Keratinocyte (primary cell): Measurements from ENCODE around the gene SEC61A1. TPM values are rescaled to one million over a fixed set of nuclear protein-coding genes. Genes with fewer than 3 reads are reported as not detected.

Experiments used
- DNase-seq: peaks from one replicate; pipeline ENCODE4 v3.0.0-alpha.2; 2011; ENCODE audit warnings: low read depth, missing footprints, low spot score
- FAIRE-seq: peaks from 2 replicates; lab custom pipeline; 2011; peaks lifted over from hg19 to GRCh38; lab: Jason Lieb, UNC
- H2AFZ ChIP-seq: 2 replicates; pipeline ENCODE4 v1.6.0; 2012; ENCODE audit warnings: low read length, control low read depth, inconsistent platforms; ENCODE audit not compliant: control insufficient read depth
- H3K27ac ChIP-seq: 2 replicates; pipeline ENCODE4 v1.5.1; 2011; ENCODE audit warnings: low read length; ENCODE audit not compliant: control insufficient read depth, insufficient read depth
- H3K27me3 ChIP-seq: 3 replicates; pipeline ENCODE4 v1.6.0; 2011; ENCODE audit warnings: low read length; ENCODE audit not compliant: control insufficient read depth, insufficient read depth; ENCODE audit errors: extremely low read depth
- H3K36me3 ChIP-seq, 2 experiments: 2 replicates in 1 of 2; 3 replicates in 1 of 2; pipeline ENCODE4 v1.5.1; 2011; ENCODE audit warnings: low read length in 2 of 2, mild to moderate bottlenecking in 1 of 2; ENCODE audit not compliant: control insufficient read depth in 2 of 2, insufficient read depth in 2 of 2; ENCODE audit errors: extremely low read depth in 1 of 2
- H3K4me1 ChIP-seq: 3 replicates; pipeline ENCODE4 v1.5.1; 2011; ENCODE audit warnings: low read length; ENCODE audit not compliant: control insufficient read depth, insufficient read depth; ENCODE audit errors: extremely low read depth
- H3K4me2 ChIP-seq: 3 replicates; pipeline ENCODE4 v1.6.0; 2011; ENCODE audit warnings: low read depth, low read length; ENCODE audit not compliant: control insufficient read depth, insufficient read depth; ENCODE audit errors: extremely low read depth
- H3K4me3 ChIP-seq, 3 experiments: fragments of 200-600 bp in 1 of 3; sonication (generic) in 1 of 3; 2 replicates in 2 of 3; 3 replicates in 1 of 3; pipeline ENCODE4 v1.5.1; 2011 to 2016; ENCODE audit warnings: low read length in 3 of 3, mild to moderate bottlenecking in 3 of 3, control low read depth in 2 of 3, inconsistent platforms in 1 of 3, low read depth in 1 of 3, mixed read lengths in 1 of 3, mixed run types in 1 of 3, moderate library complexity in 1 of 3; ENCODE audit not compliant: control insufficient read depth in 2 of 3, insufficient read depth in 2 of 3; ENCODE audit errors: extremely low read depth in 1 of 3
- H3K79me2 ChIP-seq: 2 replicates; pipeline ENCODE4 v1.6.0; 2012; ENCODE audit warnings: low read length; ENCODE audit not compliant: control insufficient read depth, insufficient read depth
- H3K9ac ChIP-seq: 3 replicates; pipeline ENCODE4 v1.6.0; 2011; ENCODE audit warnings: low read length; ENCODE audit not compliant: control insufficient read depth, insufficient read depth; ENCODE audit errors: extremely low read depth
- H3K9me1 ChIP-seq: 3 replicates; pipeline ENCODE4 v1.6.0; 2011; ENCODE audit warnings: low read length; ENCODE audit not compliant: control insufficient read depth, insufficient read depth; ENCODE audit errors: extremely low read depth
- H3K9me3 ChIP-seq: 2 replicates; pipeline ENCODE4 v1.5.1; 2012; ENCODE audit warnings: low read depth, low read length; ENCODE audit not compliant: control insufficient read depth
- H4K20me1 ChIP-seq: 3 replicates; pipeline ENCODE4 v1.6.0; 2011; ENCODE audit warnings: low read length; ENCODE audit not compliant: control insufficient read depth, insufficient read depth; ENCODE audit errors: extremely low read depth
- EZH2 ChIP-seq: IDR thresholded peaks from one replicate; pipeline ENCODE4 v1.6.1; 2012; ENCODE audit warnings: inconsistent platforms, mild to moderate bottlenecking, low read length, moderate library complexity
- dilution Hi-C: fragments of 300-500 bp; cut with MboI; formaldehyde crosslinking; loops from one replicate; pipeline ENCODE4 v1.7.0; 2020; ENCODE audit warnings: low sequenced_read_pairs; ENCODE audit not compliant: extremely low pct_ligation_motif_present
- polyA plus RNA-seq, 5 experiments: library from polyadenylated mRNA; depleted of rRNA in 3 of 5; stranded (reverse) in 3 of 5; stranded (forward) in 1 of 5; unstranded in 1 of 5; fragments of >200 nt; gene quantifications; 1 replicate in 1 of 5; 2 replicates in 3 of 5; 3 replicates in 1 of 5; pipeline versions ENCODE4 v1.2.1 to v1.2.3, GENCODE V29; 2011 to 2012; ENCODE audit warnings: missing spikeins in 2 of 5, low read depth in 1 of 5, low replicate concordance in 1 of 5
- TF ChIP-seq, protein P1 (sequence below), 3 experiments: IDR thresholded peaks in 1 of 3; conservative IDR thresholded peaks in 1 of 3; optimal IDR thresholded peaks in 1 of 3; 2 replicates in 2 of 3; 3 replicates in 1 of 3; pipeline versions ENCODE3 to v1.5.1; 2011; ENCODE audit warnings: low read length in 3 of 3, mild to moderate bottlenecking in 3 of 3, moderate library complexity in 2 of 3, control low read depth in 1 of 3, inconsistent platforms in 1 of 3; ENCODE audit not compliant: insufficient read depth in 2 of 3; ENCODE audit errors: extremely low read depth in 1 of 3

Gene SEC61A1
- polyA plus RNA-seq, 1 donor (not counting 4 experiments of a cell fraction or from before 2014, with no cell fraction given) = 306 TPM

DNA sequence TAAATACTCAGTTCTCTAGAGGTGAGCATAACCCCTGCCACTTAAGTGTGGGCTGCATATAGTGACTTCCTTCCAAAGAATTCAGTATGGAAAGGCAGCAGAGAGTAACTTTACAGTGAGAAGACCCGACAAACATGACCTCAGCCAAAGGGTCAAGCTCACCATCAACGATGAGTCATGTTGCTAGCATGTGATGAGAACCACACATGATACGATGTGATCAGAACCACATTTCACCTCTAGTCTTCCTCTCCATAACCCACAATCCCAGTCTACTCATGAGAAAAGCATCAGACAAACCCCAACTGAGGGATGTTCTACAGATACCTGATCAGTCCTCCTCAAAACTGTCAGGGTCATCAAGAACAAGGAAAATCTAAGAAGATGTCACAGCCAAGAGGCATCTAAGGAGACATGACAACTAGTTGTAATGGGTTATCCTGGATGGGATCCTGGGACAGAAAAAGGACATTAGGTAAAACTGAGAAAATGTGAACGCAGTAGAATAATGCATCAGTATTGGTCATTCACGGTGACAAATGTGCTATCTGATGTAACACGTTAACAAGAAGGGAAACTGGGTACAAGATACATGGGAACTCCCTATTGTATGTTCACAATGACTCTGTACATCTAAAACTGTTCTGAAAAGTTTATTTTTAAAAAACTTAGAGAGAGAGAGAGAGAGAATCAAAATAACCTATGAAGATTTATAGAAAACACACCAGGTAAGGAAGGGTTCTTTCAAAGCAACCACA, 28.3 kb downstream of the SEC61A1 start:
- Histone ChIP-seq H3K9ac (no peak overlapping the region), H2AFZ (no peak overlapping the region), H4K20me1 (no peaks in the 10 kb centered on the region), H3K27ac (no peak overlapping the region), H3K36me3 (peaks cover 31 to 56% of the 10 kb centered on the region in 2 experiments), H3K4me2 (no peak overlapping the region), H3K4me3 (no peak overlapping the region), H3K9me3 (no peaks in the 10 kb centered on the region), H3K9me1 (no peaks in the 10 kb centered on the region), H3K79me2 (no peaks in the 10 kb centered on the region), H3K4me1 (peaks cover 13% of the 10 kb centered on the region), H3K27me3 (no peaks in the 10 kb centered on the region)
- DNase-seq (no peak), FAIRE-seq (peak; percentile 41)
- TF ChIP-seq, protein P1, sequence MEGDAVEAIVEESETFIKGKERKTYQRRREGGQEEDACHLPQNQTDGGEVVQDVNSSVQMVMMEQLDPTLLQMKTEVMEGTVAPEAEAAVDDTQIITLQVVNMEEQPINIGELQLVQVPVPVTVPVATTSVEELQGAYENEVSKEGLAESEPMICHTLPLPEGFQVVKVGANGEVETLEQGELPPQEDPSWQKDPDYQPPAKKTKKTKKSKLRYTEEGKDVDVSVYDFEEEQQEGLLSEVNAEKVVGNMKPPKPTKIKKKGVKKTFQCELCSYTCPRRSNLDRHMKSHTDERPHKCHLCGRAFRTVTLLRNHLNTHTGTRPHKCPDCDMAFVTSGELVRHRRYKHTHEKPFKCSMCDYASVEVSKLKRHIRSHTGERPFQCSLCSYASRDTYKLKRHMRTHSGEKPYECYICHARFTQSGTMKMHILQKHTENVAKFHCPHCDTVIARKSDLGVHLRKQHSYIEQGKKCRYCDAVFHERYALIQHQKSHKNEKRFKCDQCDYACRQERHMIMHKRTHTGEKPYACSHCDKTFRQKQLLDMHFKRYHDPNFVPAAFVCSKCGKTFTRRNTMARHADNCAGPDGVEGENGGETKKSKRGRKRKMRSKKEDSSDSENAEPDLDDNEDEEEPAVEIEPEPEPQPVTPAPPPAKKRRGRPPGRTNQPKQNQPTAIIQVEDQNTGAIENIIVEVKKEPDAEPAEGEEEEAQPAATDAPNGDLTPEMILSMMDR (optimal IDR thresholded peaks at IDR 0.05 in 1 of 3, IDR thresholded peaks at IDR 0.05 in 1 of 3, conservative IDR thresholded peaks at IDR 0.05 in 1 of 3; ENCODE audit: extremely low read depth in 1 of 3, insufficient read depth in 2 of 3, low read length in 3 of 3) = no peak
- dilution Hi-C loops = no loop called here

DNA sequence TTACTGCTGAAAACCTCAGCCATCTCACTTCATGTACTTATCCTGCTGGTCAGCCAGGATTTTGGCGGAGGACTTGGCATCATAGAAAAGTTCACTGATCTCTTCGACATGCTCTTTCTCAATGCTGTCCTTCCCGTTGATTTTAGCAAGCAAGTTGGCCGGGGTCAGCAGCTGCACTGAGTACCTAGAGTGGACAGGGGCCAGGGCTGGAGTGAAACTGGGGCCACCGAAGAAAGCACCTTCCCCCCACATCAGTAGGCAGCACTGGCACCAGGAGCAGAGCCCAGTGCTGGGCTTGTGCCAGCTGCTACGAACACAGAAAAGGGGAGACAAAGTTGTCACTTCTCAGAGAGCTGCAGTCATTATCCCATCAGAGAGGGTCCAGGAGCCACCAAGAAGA, 29.0 kb downstream of the SEC61A1 start:
- Histone ChIP-seq H3K79me2 (no peaks in the 10 kb centered on the region), H2AFZ (no peak overlapping the region), H3K9me1 (no peaks in the 10 kb centered on the region), H4K20me1 (no peaks in the 10 kb centered on the region), H3K4me3 (no peak overlapping the region), H3K4me1 (peaks cover 7% of the 10 kb centered on the region), H3K9me3 (no peaks in the 10 kb centered on the region), H3K4me2 (no peak overlapping the region), H3K27me3 (no peaks in the 10 kb centered on the region), H3K36me3 (peaks cover 35 to 59% of the 10 kb centered on the region in 2 experiments), H3K9ac (no peak overlapping the region), H3K27ac (no peak overlapping the region)
- FAIRE-seq = no peak
- TF ChIP-seq, protein P1 (optimal IDR thresholded peaks at IDR 0.05 in 1 of 3, IDR thresholded peaks at IDR 0.05 in 1 of 3, conservative IDR thresholded peaks at IDR 0.05 in 1 of 3; ENCODE audit: extremely low read depth in 1 of 3, insufficient read depth in 2 of 3, low read length in 3 of 3) = no peak
- TF ChIP-seq EZH2 = no peak
- dilution Hi-C loops = no loop called here
- no peak for DNase-seq
